Ishikawa (cell line): Measurements from ENCODE around the gene MBNL1.

Experiments used
- CEBPB ChIP-seq: IDR thresholded peaks from 2 replicates; pipeline ENCODE4 v1.6.1; 2012
- CREB1 ChIP-seq: IDR thresholded peaks from 2 replicates; pipeline ENCODE4 v1.6.1; 2012; ENCODE audit warnings: low read depth
- EGR1 ChIP-seq: IDR thresholded peaks from 2 replicates; pipeline ENCODE4 v1.6.1; 2012
- EP300 ChIP-seq: IDR thresholded peaks from 2 replicates; pipeline ENCODE4 v1.6.1; 2012; ENCODE audit warnings: borderline replicate concordance
- FOXM1 ChIP-seq: IDR thresholded peaks from 2 replicates; pipeline ENCODE4 v1.6.1; 2012; ENCODE audit warnings: low read depth, borderline replicate concordance
- NFIC ChIP-seq: IDR thresholded peaks from 2 replicates; pipeline ENCODE4 v1.6.1; 2012
- RAD21 ChIP-seq: IDR thresholded peaks from 2 replicates; pipeline ENCODE4 v1.6.1; 2012; ENCODE audit warnings: low read depth
- REST ChIP-seq: IDR thresholded peaks from 2 replicates; pipeline ENCODE4 v1.6.1; 2012; ENCODE audit warnings: low read depth, mild to moderate bottlenecking
- TAF1 ChIP-seq: IDR thresholded peaks from 2 replicates; pipeline ENCODE4 v1.6.1; 2012; ENCODE audit warnings: low read depth, mild to moderate bottlenecking
- TCF12 ChIP-seq: IDR thresholded peaks from 2 replicates; pipeline ENCODE4 v1.6.1; 2012; ENCODE audit warnings: low read depth
- TEAD4 ChIP-seq: IDR thresholded peaks from 2 replicates; pipeline ENCODE4 v1.6.1; 2012
- USF1 ChIP-seq: IDR thresholded peaks from 2 replicates; pipeline ENCODE4 v1.6.1; 2012
- YY1 ChIP-seq: IDR thresholded peaks from 2 replicates; pipeline ENCODE4 v1.6.1; 2012; ENCODE audit warnings: low read depth
- ZBTB7A ChIP-seq: IDR thresholded peaks from 2 replicates; pipeline ENCODE4 v1.6.1; 2012; ENCODE audit warnings: low read depth
- TF ChIP-seq, protein P1 (sequence below): IDR thresholded peaks from 2 replicates; pipeline ENCODE4 v1.6.1; 2012

Gene MBNL1

GRCh38 chr3:152346058-152346457 lies 77.3 kb downstream of the MBNL1 start:
- no peak for TF ChIP-seq ZBTB7A
- no peak for TF ChIP-seq EGR1
- no peak for TF ChIP-seq EP300
- TF ChIP-seq CEBPB: no peak
- TF ChIP-seq NFIC: no peak
- no peak for TF ChIP-seq CREB1
- TF ChIP-seq TEAD4: no peak
- TF ChIP-seq YY1: no peak
- TF ChIP-seq USF1: no peak
- no peak for TF ChIP-seq TAF1
- TF ChIP-seq TCF12: no peak
- TF ChIP-seq REST: no peak
- no peak for TF ChIP-seq FOXM1
- TF ChIP-seq RAD21: no peak
- TF ChIP-seq, protein P1, sequence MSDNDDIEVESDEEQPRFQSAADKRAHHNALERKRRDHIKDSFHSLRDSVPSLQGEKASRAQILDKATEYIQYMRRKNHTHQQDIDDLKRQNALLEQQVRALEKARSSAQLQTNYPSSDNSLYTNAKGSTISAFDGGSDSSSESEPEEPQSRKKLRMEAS: no peak

DNA sequence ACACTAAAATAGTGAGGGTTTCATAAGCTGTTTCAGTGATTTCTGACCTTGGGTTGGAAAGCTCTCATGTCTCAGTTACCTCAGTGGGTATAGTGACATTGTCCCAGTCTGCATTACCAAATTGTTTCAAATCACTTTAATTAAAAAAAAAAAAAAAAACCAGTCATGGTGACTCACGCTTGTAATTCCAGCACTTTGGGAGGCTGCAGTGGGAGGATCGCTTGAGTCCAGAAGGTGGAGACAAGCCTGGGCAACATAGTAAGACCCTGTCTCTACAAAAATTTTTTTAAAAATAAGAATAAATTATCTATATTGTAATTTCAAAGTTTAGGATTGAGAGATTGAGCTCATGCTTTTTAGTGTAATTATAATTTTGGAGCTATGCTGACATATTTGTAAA lies 78.0 kb downstream of the MBNL1 start:
- no peak for TF ChIP-seq ZBTB7A
- no peak for TF ChIP-seq REST
- no peak for TF ChIP-seq CEBPB
- TF ChIP-seq TAF1: no peak
- no peak for TF ChIP-seq USF1
- no peak for TF ChIP-seq CREB1
- no peak for TF ChIP-seq NFIC
- no peak for TF ChIP-seq EP300
- no peak for TF ChIP-seq RAD21
- TF ChIP-seq TCF12: no peak
- no peak for TF ChIP-seq FOXM1
- TF ChIP-seq TEAD4: no peak
- TF ChIP-seq EGR1: no peak
- TF ChIP-seq YY1: no peak
- TF ChIP-seq, protein P1: no peak

DNA sequence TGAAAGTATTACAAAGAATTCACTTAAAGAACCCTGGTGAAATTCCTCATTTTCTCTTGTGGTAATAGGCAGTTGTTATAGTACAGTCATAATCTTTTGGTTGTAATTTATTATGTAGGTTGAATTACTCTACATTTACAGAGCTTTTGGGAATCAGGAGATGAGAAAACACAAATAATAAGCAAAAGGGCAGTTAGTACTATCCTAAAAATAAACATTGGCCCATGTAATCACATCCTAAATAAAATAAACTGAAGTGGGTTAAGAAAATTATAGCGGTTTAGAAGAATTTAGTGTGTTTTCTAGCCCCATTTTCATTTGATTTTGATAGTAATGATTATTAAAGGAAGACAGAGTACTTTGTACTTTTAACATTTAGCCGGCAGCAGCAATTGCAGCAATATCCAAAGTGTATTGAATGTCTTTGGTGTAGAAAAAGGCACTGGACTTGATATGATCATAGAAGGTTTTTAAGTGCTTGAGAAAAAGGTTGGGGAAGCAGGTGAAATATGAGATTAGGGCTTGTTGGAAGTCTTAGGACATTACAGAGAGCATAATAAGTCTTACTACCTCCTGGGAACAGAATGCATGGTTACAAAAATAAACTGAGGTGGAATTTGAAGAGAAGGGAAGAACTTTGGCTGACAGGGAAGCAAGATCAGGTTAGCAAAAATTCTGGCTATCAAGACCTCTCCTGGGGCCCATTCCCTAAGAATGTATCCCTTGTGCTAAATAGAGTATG lies 79.9 kb downstream of the MBNL1 start:
- TF ChIP-seq REST (no peak), YY1 (no peak), TAF1 (no peak), FOXM1 (no peak), USF1 (no peak)

- no peak for TF ChIP-seq NFIC
- TF ChIP-seq USF1: no peak
- TF ChIP-seq YY1: no peak
- TF ChIP-seq, protein P1: no peak
- no peak for TF ChIP-seq EP300
- no peak for TF ChIP-seq CEBPB
- TF ChIP-seq TAF1: no peak
These were observed 80.7 kb downstream of the MBNL1 start for GRCh38 chr3:152349392-152349791.
